Esophagus squamous epithelium (tissue), 5 donors: Measurements from ENCODE around the gene SEMA4C. TPM values are rescaled to one million over a fixed set of nuclear protein-coding genes. Genes with fewer than 3 reads are reported as not detected.
A peak's percentile ranks its signal among the peaks of the same experiment; 100 is the strongest.

Experiments used
- DNase-seq: peaks from one replicate; lab custom pipeline; 2025; lab: John Stamatoyannopoulos, UW
- H3K27ac ChIP-seq, 4 donors: fragments of 200-600 bp; sonication (generic); one replicate each; pipeline ENCODE4 v1.5.1; 2016 to 2019; ENCODE audit warnings: mild to moderate bottlenecking in 1 of 4
- H3K27me3 ChIP-seq, 4 donors: fragments of 200-600 bp; sonication (generic); 1 replicate in 3 of 4; 2 replicates in 1 of 4; pipeline versions ENCODE4 v1.5.1 to v1.6.0; 2017 to 2021; ENCODE audit warnings: antibody characterized with exemption in 1 of 4
- H3K36me3 ChIP-seq, 3 donors: fragments of 200-600 bp; sonication (generic); one replicate each; pipeline ENCODE4 v1.5.1; 2016 to 2019
- H3K4me1 ChIP-seq, 3 donors: fragments of 200-600 bp; sonication (generic); one replicate each; pipeline ENCODE4 v1.5.1; 2017 to 2019
- H3K4me3 ChIP-seq, 4 donors: fragments of 200-600 bp; sonication (generic); 1 replicate in 3 of 4; 2 replicates in 1 of 4; pipeline ENCODE4 v1.5.1; 2016 to 2019; ENCODE audit warnings: mild to moderate bottlenecking in 2 of 4, moderate library complexity in 1 of 4
- H3K9me3 ChIP-seq, 3 donors: fragments of 200-600 bp; sonication (generic); one replicate each; pipeline ENCODE4 v1.5.1; 2016 to 2019
- POLR2A ChIP-seq, 4 donors: fragments of 450-650 bp; IDR thresholded peaks; one replicate each; pipeline ENCODE4 v1.6.1; 2017; ENCODE audit warnings: antibody characterized with exemption in 4 of 4, mild to moderate bottlenecking in 4 of 4, moderate library complexity in 3 of 4
- WGBS, 2 donors: methylation state at CpG; one replicate each; pipeline ENCODE4 v1.1.5; 2018; 5-methylcytosine and 5-hydroxymethylcytosine counted together
- intact Hi-C: fragments of 100-400 bp; cut with DNase I; formaldehyde crosslinking; loops from one replicate; pipeline ENCODE4 v1.15.0; 2022
- total RNA-seq, 4 donors: library from RNA; depleted of rRNA; stranded (reverse); fragments of >200 nt; gene quantifications; one replicate each; pipeline ENCODE4 v1.1.0, GENCODE V29; 2016
- TF ChIP-seq, protein P1 (sequence below), 6 experiments: fragments of 450-650 bp in 4 of 6; fragments of 200-600 bp in 2 of 6; sonication (generic) in 2 of 6; IDR thresholded peaks; one replicate each; pipeline ENCODE4 v1.5.1; 2016 to 2019; ENCODE audit warnings: antibody characterized with exemption in 6 of 6, mild to moderate bottlenecking in 4 of 6, moderate library complexity in 4 of 6
- donor health status: DM: yes; HTN: yes; CAD: no.

Gene SEMA4C
- total RNA-seq, 4 donors from 2014 or later = 7.4 to 23.8 (median 12.8) TPM

DNA sequence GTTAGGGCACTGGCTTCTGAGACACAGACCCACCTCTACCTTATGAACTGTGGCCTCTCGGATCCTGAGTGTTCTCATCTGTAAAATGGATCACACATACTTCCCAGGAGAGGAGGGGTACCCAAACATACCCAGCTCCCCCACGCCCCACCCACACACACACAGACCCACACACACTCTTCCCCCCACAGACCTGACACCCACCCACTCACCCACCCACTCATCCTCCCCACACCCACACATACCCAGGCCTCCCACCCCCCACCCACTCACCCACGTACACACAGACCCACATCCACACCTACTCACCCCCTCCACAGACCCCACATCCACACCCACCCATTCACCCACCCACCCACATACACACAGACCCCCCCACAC is 24.3 kb upstream of the SEMA4C start:
- H3K36me3 ChIP-seq = no peaks in the 10 kb centered on the region
- H3K27me3 ChIP-seq = no peaks in the 10 kb centered on the region
- DNase-seq = no peak
- H3K9me3 ChIP-seq = no peaks in the 10 kb centered on the region
- H3K4me1 ChIP-seq = peaks cover 44 to 97% (median 53%) of the 10 kb centered on the region in 3 donors
- no peak overlapping the region for H3K4me3 ChIP-seq
- H3K27ac ChIP-seq = peak overlapping the region in 3 of 4 donors; percentile 30 to 58 (median 52)
- 67 to 72% methylated on average over 2 to 3 of the region's 3 CpGs for WGBS, 2 donors
- intact Hi-C loops = no loop called here
- TF ChIP-seq, protein P1, sequence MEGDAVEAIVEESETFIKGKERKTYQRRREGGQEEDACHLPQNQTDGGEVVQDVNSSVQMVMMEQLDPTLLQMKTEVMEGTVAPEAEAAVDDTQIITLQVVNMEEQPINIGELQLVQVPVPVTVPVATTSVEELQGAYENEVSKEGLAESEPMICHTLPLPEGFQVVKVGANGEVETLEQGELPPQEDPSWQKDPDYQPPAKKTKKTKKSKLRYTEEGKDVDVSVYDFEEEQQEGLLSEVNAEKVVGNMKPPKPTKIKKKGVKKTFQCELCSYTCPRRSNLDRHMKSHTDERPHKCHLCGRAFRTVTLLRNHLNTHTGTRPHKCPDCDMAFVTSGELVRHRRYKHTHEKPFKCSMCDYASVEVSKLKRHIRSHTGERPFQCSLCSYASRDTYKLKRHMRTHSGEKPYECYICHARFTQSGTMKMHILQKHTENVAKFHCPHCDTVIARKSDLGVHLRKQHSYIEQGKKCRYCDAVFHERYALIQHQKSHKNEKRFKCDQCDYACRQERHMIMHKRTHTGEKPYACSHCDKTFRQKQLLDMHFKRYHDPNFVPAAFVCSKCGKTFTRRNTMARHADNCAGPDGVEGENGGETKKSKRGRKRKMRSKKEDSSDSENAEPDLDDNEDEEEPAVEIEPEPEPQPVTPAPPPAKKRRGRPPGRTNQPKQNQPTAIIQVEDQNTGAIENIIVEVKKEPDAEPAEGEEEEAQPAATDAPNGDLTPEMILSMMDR (IDR thresholded peaks at IDR 0.05) = no peak
- no peak for TF ChIP-seq POLR2A (IDR thresholded peaks at IDR 0.05)

DNA sequence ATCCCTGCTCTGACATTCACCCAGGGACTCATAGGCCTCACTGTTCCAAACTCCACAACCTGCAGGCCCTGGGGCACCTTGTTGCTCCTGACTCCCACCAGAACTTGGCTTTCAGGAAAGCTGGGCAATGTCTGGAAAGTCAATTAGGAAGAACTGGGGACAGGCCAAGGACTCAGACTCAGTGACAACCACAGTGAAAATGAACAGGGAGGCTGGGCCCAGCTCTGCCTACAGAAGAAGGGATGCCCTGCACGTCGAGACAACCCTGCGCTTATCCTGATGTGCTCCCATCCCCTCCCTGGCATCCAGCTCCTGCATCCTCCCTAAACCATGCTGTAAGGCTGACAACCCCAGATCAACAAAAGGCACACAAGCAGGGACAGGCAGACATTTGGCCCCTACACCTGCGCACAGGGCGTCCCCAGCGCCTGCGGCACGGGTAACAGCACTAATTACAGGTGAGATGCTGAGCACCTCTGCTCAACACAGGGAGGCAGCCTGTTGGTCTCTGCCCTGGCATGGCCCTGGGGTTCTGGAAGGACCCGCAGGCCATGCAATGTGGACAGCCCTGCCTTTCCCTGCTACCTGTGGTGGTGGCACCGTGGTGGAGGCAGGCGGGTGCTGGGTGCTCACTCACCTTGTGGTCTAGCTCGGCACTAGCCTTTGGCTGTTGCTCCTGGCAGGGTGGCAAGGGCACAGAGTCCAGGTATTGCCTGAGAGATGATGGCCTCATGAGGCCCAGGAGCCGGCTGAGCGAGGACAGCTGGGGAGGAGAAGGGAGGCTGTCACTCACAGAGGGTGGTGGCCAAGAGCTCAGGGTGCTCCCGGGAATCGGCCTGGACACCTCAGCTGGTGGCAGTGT is 23.6 kb upstream of the SEMA4C start:
- peaks cover 46 to 97% (median 53%) of the 10 kb centered on the region in 3 donors for H3K4me1 ChIP-seq
- H3K9me3 ChIP-seq = no peaks in the 10 kb centered on the region
- DNase-seq = no peak
- H3K27ac ChIP-seq = peak overlapping the region in 3 of 4 donors; percentile 30 to 58 (median 52)
- no peaks in the 10 kb centered on the region for H3K36me3 ChIP-seq
- H3K27me3 ChIP-seq = no peaks in the 10 kb centered on the region
- H3K4me3 ChIP-seq = no peak overlapping the region
- 40% methylated on average over 1 of the region's 16 CpGs; no CpG with 5 or more reads in 1 of the 2 donors for WGBS, 2 donors
- intact Hi-C loops = no loop called here
- TF ChIP-seq, protein P1 (IDR thresholded peaks at IDR 0.05) = no peak
- TF ChIP-seq POLR2A (IDR thresholded peaks at IDR 0.05) = no peak

DNA sequence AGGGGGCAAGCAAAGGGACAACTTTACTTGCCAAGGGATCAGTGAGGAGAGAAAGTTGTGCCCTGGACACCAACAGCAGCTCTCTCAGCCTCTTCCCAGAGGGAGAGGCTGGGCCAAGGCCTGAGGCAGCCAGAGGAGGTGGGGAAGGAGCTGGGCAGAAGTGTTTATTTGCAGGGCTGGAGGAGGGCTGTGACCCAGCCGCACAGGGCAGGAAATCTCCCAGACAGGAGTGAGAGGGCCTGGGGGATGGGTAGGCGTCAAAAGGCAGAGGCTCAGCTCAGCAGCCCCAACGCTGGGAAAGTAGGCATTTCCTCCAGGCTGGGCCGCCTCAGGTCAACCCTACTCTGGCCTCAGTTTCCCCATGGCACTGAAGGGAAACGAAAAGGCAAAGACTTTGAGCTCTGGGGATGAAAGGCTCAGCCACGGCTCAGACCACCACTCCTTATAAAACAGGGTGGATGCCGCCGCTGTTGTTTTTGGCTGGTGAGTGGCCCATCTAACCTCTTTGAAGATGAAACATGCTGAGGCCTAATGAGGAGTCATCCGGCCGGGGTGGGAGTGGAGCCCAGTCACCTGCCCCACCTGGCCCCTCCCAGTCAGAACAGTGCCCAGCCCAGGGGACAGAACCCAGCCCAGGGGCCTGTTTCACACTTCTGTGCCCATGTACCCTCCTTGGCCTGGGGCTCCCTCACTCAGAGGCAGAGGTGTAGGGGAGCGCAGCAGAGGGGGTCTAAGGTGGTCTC is 21.9 kb upstream of the SEMA4C start:
- no peak for DNase-seq
- H3K9me3 ChIP-seq = no peaks in the 10 kb centered on the region
- TF ChIP-seq POLR2A (IDR thresholded peaks at IDR 0.05) = no peak
- TF ChIP-seq, protein P1 (IDR thresholded peaks at IDR 0.05) = no peak
- peak overlapping the region in 3 of 4 donors; percentile 25 to 38 (median 34) for H3K27ac ChIP-seq
- no peaks in the 10 kb centered on the region for H3K27me3 ChIP-seq
- no peaks in the 10 kb centered on the region for H3K36me3 ChIP-seq
- intact Hi-C loops = no loop called here
- 38 to 74% methylated on average over 4 to 8 of the region's 11 CpGs for WGBS, 2 donors
- no peak overlapping the region for H3K4me3 ChIP-seq
- H3K4me1 ChIP-seq = peaks cover 58 to 97% (median 62%) of the 10 kb centered on the region in 3 donors

DNA sequence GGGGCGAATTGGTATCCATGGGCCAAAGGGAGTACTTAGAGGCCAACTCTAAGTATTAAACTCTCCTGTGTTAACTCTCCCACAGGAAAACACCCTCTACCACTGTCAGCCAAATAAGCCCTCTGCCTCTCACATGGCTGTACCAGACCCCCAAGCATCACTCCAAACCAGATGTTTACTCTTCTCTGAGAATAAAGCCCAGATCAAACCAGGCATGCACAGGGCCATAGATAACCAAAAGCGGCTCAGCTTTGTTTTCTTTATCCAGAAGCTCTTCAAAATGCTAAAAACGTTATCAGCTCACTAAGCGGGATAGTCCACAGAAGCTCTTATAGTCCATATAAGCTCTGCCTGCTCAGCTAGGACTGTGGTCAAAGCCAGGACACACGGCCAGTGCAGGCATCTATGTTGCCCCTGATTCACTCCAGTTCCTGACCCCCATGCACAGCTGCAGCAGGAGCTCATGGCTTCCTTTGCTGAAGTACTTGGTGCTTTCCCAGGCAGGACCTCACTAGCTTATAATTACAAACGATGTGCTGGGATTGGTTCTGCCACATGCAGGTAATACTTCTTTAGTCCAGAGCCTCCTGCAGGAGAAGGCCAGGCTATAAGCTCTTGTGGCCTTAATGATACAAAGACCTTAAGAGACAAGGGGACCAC is 21.0 kb upstream of the SEMA4C start:
- H3K4me1 ChIP-seq = peaks cover 58 to 97% (median 62%) of the 10 kb centered on the region in 3 donors
- no peaks in the 10 kb centered on the region for H3K36me3 ChIP-seq
- H3K9me3 ChIP-seq = no peaks in the 10 kb centered on the region
- H3K27ac ChIP-seq = peak overlapping the region in 2 of 4 donors; percentile 25 to 38
- TF ChIP-seq, protein P1 (IDR thresholded peaks at IDR 0.05) = no peak
- TF ChIP-seq POLR2A (IDR thresholded peaks at IDR 0.05) = no peak
- no peaks in the 10 kb centered on the region for H3K27me3 ChIP-seq
- no peak for DNase-seq
- WGBS, 2 donors = 60 to 69% methylated on average over 5 to 6 of the region's 6 CpGs
- intact Hi-C loops = no loop called here
- no peak overlapping the region for H3K4me3 ChIP-seq
